Stimulated activated CD8-positive, alpha-beta memory T cell treated with anti-CD3 and anti-CD28 coated beads, Interleukin-15, amount 100 ng/mL, for 1 hour (primary cell): ENCODE measurements around the gene AMMECR1.
"Not testable (repeated sequence)": the region's sequence is repeated elsewhere in the genome, so short reads cannot be mapped to it uniquely, and the experiment has no call there.

Source experiments
- DNase-seq: peaks from one replicate; pipeline ENCODE4 v3.0.0-alpha.2; 2020; ENCODE audit warnings: low read depth

Gene AMMECR1

GRCh38 chrX:110170029-110170428 lies 147.9 kb downstream of the AMMECR1 start:
- no peak for DNase-seq

GRCh38 chrX:110168585-110168984 lies 149.3 kb downstream of the AMMECR1 start:
- no peak for DNase-seq

- no peak for DNase-seq
Measured at GRCh38 chrX:110167952-110168451, 149.9 kb downstream of the AMMECR1 start.

GRCh38 chrX:110163488-110163887 lies 154.4 kb downstream of the AMMECR1 start:
- no peak for DNase-seq

GRCh38 chrX:110162867-110163266 lies 155.0 kb downstream of the AMMECR1 start:
- no peak for DNase-seq

GRCh38 chrX:110162131-110162530 lies 155.8 kb downstream of the AMMECR1 start:
- no peak for DNase-seq

GRCh38 chrX:110161361-110161686 lies 156.6 kb downstream of the AMMECR1 start:
- no peak for DNase-seq

- DNase-seq = no peak
Measured at GRCh38 chrX:110159865-110160264, 158.0 kb downstream of the AMMECR1 start.

GRCh38 chrX:110159235-110159634 lies 158.7 kb downstream of the AMMECR1 start:
- DNase-seq = no peak

GRCh38 chrX:110157444-110157843 lies 160.4 kb downstream of the AMMECR1 start:
- DNase-seq = no peak

- no peak for DNase-seq
Measured at GRCh38 chrX:110156167-110156754, 161.6 kb downstream of the AMMECR1 start.

- no peak for DNase-seq
Measured at GRCh38 chrX:110155759-110156158, 162.1 kb downstream of the AMMECR1 start.

- DNase-seq = not testable (repeated sequence)
Measured at GRCh38 chrX:110154328-110154727, 163.6 kb downstream of the AMMECR1 start.

GRCh38 chrX:110153896-110154295 lies 164.0 kb downstream of the AMMECR1 start:
- no peak for DNase-seq

- DNase-seq = no peak
Measured at GRCh38 chrX:110153244-110153643, 164.6 kb downstream of the AMMECR1 start.

GRCh38 chrX:110146521-110146920 lies 171.4 kb downstream of the AMMECR1 start:
- no peak for DNase-seq

GRCh38 chrX:110145854-110146253 lies 172.0 kb downstream of the AMMECR1 start:
- no peak for DNase-seq

- no peak for DNase-seq
Measured at GRCh38 chrX:110145311-110145710, 172.6 kb downstream of the AMMECR1 start.
